Nephron (organoid): Measurements from ENCODE around the gene CFAP70.

ENCODE experiments used
- H3K27ac Mint-ChIP-seq, 3 experiments: 2 replicates each; pipeline ENCODE4 v1.8.0; 2020; ENCODE audit warnings: mixed read lengths in 3 of 3, mild to moderate bottlenecking in 2 of 3, moderate library complexity in 1 of 3
- H3K27me3 Mint-ChIP-seq: 2 replicates; pipeline ENCODE4 v1.8.0; 2021; ENCODE audit warnings: low read depth, mild to moderate bottlenecking, moderate library complexity, mixed read lengths
- H3K36me3 Mint-ChIP-seq: 2 replicates; pipeline ENCODE4 v1.8.0; 2020; ENCODE audit warnings: low read depth, mixed read lengths
- H3K4me1 Mint-ChIP-seq: 2 replicates; pipeline ENCODE4 v1.8.0; 2020; ENCODE audit warnings: mixed read lengths
- H3K4me3 Mint-ChIP-seq, 3 experiments: 2 replicates each; pipeline ENCODE4 v1.8.0; 2020; ENCODE audit warnings: mild to moderate bottlenecking in 3 of 3, mixed read lengths in 3 of 3, moderate library complexity in 2 of 3
- H3K9me3 Mint-ChIP-seq: 2 replicates; pipeline ENCODE4 v1.8.0; 2020; ENCODE audit warnings: mixed read lengths
- CTCF ChIP-seq, 3 experiments: fragments of 200-600 bp; sonication (generic); IDR thresholded peaks; one replicate each; pipeline ENCODE4 v1.5.0; 2021; ENCODE audit warnings: antibody characterized with exemption in 3 of 3; ENCODE audit not compliant: unreplicated experiment in 3 of 3

CFAP70 gene

GRCh38 chr10:73247509-73248258, 111.0 kb downstream of the CFAP70 start:
- Mint-ChIP-seq H3K27ac (peak overlapping the region; percentile 70 to 97 (median 97)), H3K4me1 (peaks cover 51% of the 10 kb centered on the region), H3K27me3 (no peaks in the 10 kb centered on the region), H3K9me3 (no peaks in the 10 kb centered on the region), H3K36me3 (peaks cover 50% of the 10 kb centered on the region), H3K4me3 (peak overlapping the region; percentile 95 to 99 (median 99))
- no peak for TF ChIP-seq CTCF (IDR thresholded peaks at IDR 0.05; ENCODE audit: unreplicated experiment in 3 of 3)

- H3K9me3 Mint-ChIP-seq, result no peaks in the 10 kb centered on the region
- peaks cover 56% of the 10 kb centered on the region for H3K36me3 Mint-ChIP-seq
- H3K27ac Mint-ChIP-seq, result peak within 1 kb of the TSS; percentile 70 to 97 (median 97)
- H3K4me3 Mint-ChIP-seq, result peak within 1 kb of the TSS; percentile 95 to 99 (median 99)
- no peaks in the 10 kb centered on the region for H3K27me3 Mint-ChIP-seq
- TF ChIP-seq CTCF (IDR thresholded peaks at IDR 0.05; ENCODE audit: unreplicated experiment in 3 of 3), result peak in 1 of 3 experiments; percentile 15
- peaks cover 46% of the 10 kb centered on the region for H3K4me1 Mint-ChIP-seq
Measured at GRCh38 chr10:73246646-73247508, 111.8 kb downstream of the CFAP70 start, which contains the start of gene DNAJC9. TSS of gene DNAJC9 (minus strand) at chr10:73247255. CDS start at chr10:73247189, 66 bp downstream.

GRCh38 chr10:73246322-73246645, 112.4 kb downstream of the CFAP70 start:
- Mint-ChIP-seq H3K9me3 (no peaks in the 10 kb centered on the region), H3K27ac (peak overlapping the region; percentile 70 to 97 (median 97)), H3K4me3 (peak overlapping the region; percentile 95 to 99 (median 99)), H3K27me3 (no peaks in the 10 kb centered on the region), H3K36me3 (peaks cover 57% of the 10 kb centered on the region), H3K4me1 (peaks cover 46% of the 10 kb centered on the region)
- TF ChIP-seq CTCF (IDR thresholded peaks at IDR 0.05; ENCODE audit: unreplicated experiment in 3 of 3), result no peak

- peaks cover 56% of the 10 kb centered on the region for H3K36me3 Mint-ChIP-seq
- H3K27ac Mint-ChIP-seq, result peak overlapping the region in 1 of 3 experiments; percentile 97
- peaks cover 37% of the 10 kb centered on the region for H3K4me1 Mint-ChIP-seq
- no peak for TF ChIP-seq CTCF (IDR thresholded peaks at IDR 0.05; ENCODE audit: unreplicated experiment in 3 of 3)
- no peaks in the 10 kb centered on the region for H3K9me3 Mint-ChIP-seq
- H3K27me3 Mint-ChIP-seq, result no peaks in the 10 kb centered on the region
- peak overlapping the region; percentile 51 to 73 (median 61) for H3K4me3 Mint-ChIP-seq
Measured at GRCh38 chr10:73244866-73245477, 113.7 kb downstream of the CFAP70 start.

GRCh38 chr10:73239908-73240307, 118.8 kb downstream of the CFAP70 start:
- H3K36me3 Mint-ChIP-seq, result peaks cover 42% of the 10 kb centered on the region
- no peak overlapping the region for H3K27ac Mint-ChIP-seq
- peaks cover 5% of the 10 kb centered on the region for H3K4me1 Mint-ChIP-seq
- no peaks in the 10 kb centered on the region for H3K27me3 Mint-ChIP-seq
- H3K4me3 Mint-ChIP-seq, result no peak overlapping the region
- H3K9me3 Mint-ChIP-seq, result no peaks in the 10 kb centered on the region
- TF ChIP-seq CTCF (IDR thresholded peaks at IDR 0.05; ENCODE audit: unreplicated experiment in 3 of 3), result no peak
